ENCODE data around the gene FIBP. TPM values are rescaled to one million over a fixed set of nuclear protein-coding genes. Genes with fewer than 3 reads are reported as not detected.

Gene FIBP
- total RNA-seq, 2 experiments from 2014 or later: 95.4 to 121 TPM

DNA sequence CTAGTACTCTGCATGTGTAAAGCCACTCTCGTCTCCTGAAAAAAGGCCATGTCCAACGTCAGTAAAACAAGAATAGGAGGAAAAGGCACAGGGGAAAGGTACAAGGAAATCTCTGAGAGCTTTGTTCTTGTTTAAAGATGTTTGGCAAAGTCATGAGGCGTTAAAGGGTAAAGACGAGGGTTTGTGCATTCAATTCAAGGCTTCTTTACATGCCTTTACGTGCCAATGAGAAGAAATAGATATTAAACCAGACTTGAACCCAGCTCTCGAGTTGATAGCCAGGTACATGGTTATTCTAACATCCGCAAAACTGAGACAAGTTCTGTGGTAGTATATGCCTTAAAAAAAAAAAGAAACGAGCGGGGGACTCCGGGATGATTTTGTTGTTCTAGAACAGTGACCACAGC is 29.6 kb downstream of the FIBP start:
- CTCF ChIA-PET: interaction anchor here (0.6 to 6.6 kb wide), 10 partner anchors 15 to 244 kb away, joined by 3 to 210 read pairs (median 8); partner anchors contain the start of genes BANF1, CCDC85B, EIF1AD and FIBP
- DNase-seq (no peak), ATAC-seq (no peak)
- intact Hi-C loops (cut with DNase I, micrococcal nuclease): loop anchor here (1.0 to 5.0 kb wide), 17 partner anchors 25 to 1618 kb away; partner anchors contain the start of genes C11orf68 (in 2 of the 2), DRAP1 (in 2 of the 2), PCNX3 (in 2 of the 2) and BANF1 (in 1 of the 2)
- peaks cover 49% of the 10 kb centered on the region for H3K36me3 Mint-ChIP-seq (ENCODE audit: low read depth)
- H3K27ac Mint-ChIP-seq: peak overlapping the region; percentile 95
- H3K4me1 Mint-ChIP-seq: peaks cover 43% of the 10 kb centered on the region
- POLR2A ChIA-PET: interaction anchor here (0.6 to 2.8 kb wide), 11 partner anchors 9 to 725 kb away, joined by 3 to 68 read pairs (median 3); partner anchors contain the start of genes BANF1, CCDC85B, FIBP and NEAT1
- H3K9me3 Mint-ChIP-seq (ENCODE audit: low read depth): no peaks in the 10 kb centered on the region
- H3K27me3 Mint-ChIP-seq: no peaks in the 10 kb centered on the region
- H3K4me3 Mint-ChIP-seq: peak overlapping the region; percentile 91

DNA sequence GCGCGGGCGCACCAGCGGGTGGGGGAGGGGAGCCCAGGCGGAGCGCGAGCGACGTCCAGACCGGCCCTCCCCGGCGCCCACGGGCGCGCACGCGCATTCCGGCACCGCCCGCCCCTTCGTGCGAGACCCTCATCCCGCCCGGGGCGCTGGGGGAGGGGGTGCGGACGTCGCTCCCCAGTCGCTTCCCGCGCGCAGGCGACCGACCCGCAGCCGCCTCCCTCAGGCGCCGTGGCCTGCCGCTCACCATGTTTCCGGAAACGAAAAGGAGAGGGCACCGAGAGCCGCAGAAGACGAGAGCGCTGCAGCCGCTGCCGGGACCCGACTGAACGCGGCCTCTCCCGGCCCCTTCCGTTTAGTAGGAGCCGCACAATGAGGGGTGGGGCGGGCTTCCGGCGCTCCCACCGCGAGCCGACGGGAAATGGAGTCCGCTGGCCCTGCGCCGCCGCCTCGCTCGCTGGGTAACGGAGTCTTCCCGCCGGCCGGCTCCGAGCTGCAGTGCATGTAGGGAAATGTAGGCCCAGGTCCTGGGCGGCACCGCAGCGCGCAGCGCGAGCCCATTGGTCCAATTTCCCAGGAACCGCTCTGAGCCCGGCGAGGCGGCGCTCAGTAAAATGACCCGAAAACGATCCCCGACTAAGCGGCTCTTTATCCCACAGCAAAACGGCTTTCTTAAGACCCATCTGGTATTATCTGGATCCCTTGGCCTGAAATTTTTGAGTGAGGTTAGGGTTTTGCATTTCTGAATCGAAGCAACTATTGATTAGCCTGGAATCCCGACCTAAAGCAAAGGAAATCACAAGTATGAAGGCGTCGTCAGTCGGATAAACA is 30.2 kb downstream of the FIBP start, which contains the start of gene CFL1:
Gene CFL1 (minus strand): TSS at position 328 of the 828 bp plus-strand sequence. CDS start 81 bp downstream, at position 247.
- ChIA-PET POLR2A (interaction anchor here (0.6 to 2.8 kb wide), 10 partner anchors 8 to 1080 kb away, joined by 3 to 68 read pairs (median 4); partner anchors contain the start of genes CCDC85B, FIBP, NEAT1 and PCNX3), CTCF (interaction anchor here (0.6 to 6.6 kb wide), 8 partner anchors 16 to 145 kb away, joined by 3 to 210 read pairs (median 9); partner anchors contain the start of genes CCDC85B, FIBP, FOSL1 and KAT5)
- ATAC-seq: peak; percentile 70
- H3K27ac Mint-ChIP-seq: peak within 1 kb of the TSS; percentile 95
- peaks cover 49% of the 10 kb centered on the region for H3K36me3 Mint-ChIP-seq (ENCODE audit: low read depth)
- H3K9me3 Mint-ChIP-seq (ENCODE audit: low read depth): no peaks in the 10 kb centered on the region
- no peaks in the 10 kb centered on the region for H3K27me3 Mint-ChIP-seq
- peaks cover 43% of the 10 kb centered on the region for H3K4me1 Mint-ChIP-seq
- DNase-seq: peak; percentile 99
- intact Hi-C loops (cut with DNase I, micrococcal nuclease): loop anchor here (1.0 to 5.0 kb wide), 13 partner anchors 25 to 1617 kb away; partner anchors contain the start of genes C11orf68 (in 2 of the 2), DRAP1 (in 2 of the 2), FAM89B (in 1 of the 2) and FKBP2 (in 1 of the 2)
- H3K4me3 Mint-ChIP-seq: peak within 1 kb of the TSS; percentile 91

GRCh38 chr11:65857500-65857852 is 30.8 kb downstream of the FIBP start:
- Mint-ChIP-seq H3K27ac (peak overlapping the region; percentile 78), H3K27me3 (no peaks in the 10 kb centered on the region), H3K4me3 (peak overlapping the region; percentile 91), H3K9me3 (ENCODE audit: low read depth) (no peaks in the 10 kb centered on the region), H3K4me1 (peaks cover 38% of the 10 kb centered on the region), H3K36me3 (ENCODE audit: low read depth) (peaks cover 46% of the 10 kb centered on the region)
- intact Hi-C loops (cut with DNase I, micrococcal nuclease): loop anchor here (5.0 kb wide), 2 partner anchors 285 to 610 kb away; partner anchors contain the start of genes FAM89B (in 1 of the 2), PELI3 (in 1 of the 2) and ZNRD2 (in 1 of the 2)
- DNase-seq: peak; percentile 79
- ChIA-PET CTCF (interaction anchor here (0.7 to 6.6 kb wide), 4 partner anchors 17 to 286 kb away, joined by 4 to 210 read pairs (median 18); partner anchors contain the start of genes CCDC85B and FIBP), POLR2A (interaction anchor here (0.6 to 1.0 kb wide), 3 partner anchors 16 to 1079 kb away, joined by 3 to 4 read pairs (median 4); partner anchors contain the start of genes PCNX3 and SF1)
- ATAC-seq: no peak

- ATAC-seq (no peak), DNase-seq (peak; percentile 93)
- Mint-ChIP-seq H3K27me3 (no peaks in the 10 kb centered on the region), H3K4me3 (peak overlapping the region; percentile 91), H3K36me3 (ENCODE audit: low read depth) (peaks cover 52% of the 10 kb centered on the region), H3K4me1 (peaks cover 37% of the 10 kb centered on the region), H3K9me3 (ENCODE audit: low read depth) (peaks cover 3% of the 10 kb centered on the region), H3K27ac (peak overlapping the region; percentile 78)
- ChIA-PET CTCF (interaction anchor here (0.6 to 6.6 kb wide), 3 partner anchors 17 to 285 kb away, joined by 3 to 210 read pairs (median 4); partner anchors contain the start of genes CCDC85B and FIBP), POLR2A (no interaction called here)
- intact Hi-C loops (cut with DNase I, micrococcal nuclease): loop anchor here (5.0 kb wide), 2 partner anchors 285 to 610 kb away; partner anchors contain the start of genes FAM89B (in 1 of the 2), PELI3 (in 1 of the 2) and ZNRD2 (in 1 of the 2)
These were observed 31.4 kb downstream of the FIBP start for GRCh38 chr11:65856689-65857499.

DNA sequence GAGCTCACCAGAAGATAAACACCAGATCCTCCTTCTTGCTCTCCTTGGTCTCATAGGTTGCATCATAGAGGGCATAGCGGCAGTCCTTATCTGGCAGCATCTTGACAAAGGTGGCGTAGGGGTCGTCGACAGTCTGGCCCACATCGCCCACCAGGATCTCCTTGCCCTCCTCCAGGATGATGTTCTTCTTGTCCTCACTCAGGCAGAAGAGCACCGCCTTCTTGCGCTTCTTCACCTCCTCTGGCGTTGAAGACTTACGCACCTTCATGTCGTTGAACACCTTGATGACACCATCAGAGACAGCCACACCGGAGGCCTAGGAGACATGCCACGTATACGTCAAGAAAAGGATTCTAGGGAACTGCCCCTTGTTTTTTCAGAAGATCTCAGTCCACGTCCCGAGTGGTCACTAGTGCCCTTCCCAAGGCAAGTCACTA is 32.3 kb downstream of the FIBP start:
- H3K4me3 Mint-ChIP-seq: peak overlapping the region; percentile 91
- H3K27ac Mint-ChIP-seq: peak overlapping the region; percentile 78
- peaks cover 32% of the 10 kb centered on the region for H3K4me1 Mint-ChIP-seq
- H3K9me3 Mint-ChIP-seq (ENCODE audit: low read depth): peaks cover 3% of the 10 kb centered on the region
- DNase-seq (no peak), ATAC-seq (no peak)
- CTCF ChIA-PET: interaction anchor here (0.8 kb wide), 1 partner anchor 86 kb away, joined by 3 read pairs; no protein-coding TSS in a partner anchor
- intact Hi-C loops (cut with DNase I, micrococcal nuclease): loop anchor here (5.0 kb wide), 2 partner anchors 284 to 611 kb away; partner anchors contain the start of genes FAM89B (in 1 of the 2), PELI3 (in 1 of the 2) and ZNRD2 (in 1 of the 2)
- POLR2A ChIA-PET: no interaction called here
- peaks cover 54% of the 10 kb centered on the region for H3K36me3 Mint-ChIP-seq (ENCODE audit: low read depth)
- H3K27me3 Mint-ChIP-seq: no peaks in the 10 kb centered on the region

GRCh38 chr11:65854852-65855837 is 33.1 kb downstream of the FIBP start:
- intact Hi-C loops (cut with DNase I, micrococcal nuclease): loop anchor here (5.0 kb wide), 2 partner anchors 283 to 612 kb away; partner anchors contain the start of genes FAM89B (in 1 of the 2), PELI3 (in 1 of the 2) and ZNRD2 (in 1 of the 2)
- ChIA-PET POLR2A (no interaction called here), CTCF (interaction anchor here (0.8 kb wide), 1 partner anchor 85 kb away, joined by 3 read pairs; no protein-coding TSS in a partner anchor)
- Mint-ChIP-seq H3K36me3 (ENCODE audit: low read depth) (peaks cover 53% of the 10 kb centered on the region), H3K4me3 (peak overlapping the region; percentile 91), H3K4me1 (peaks cover 32% of the 10 kb centered on the region), H3K27ac (no peak overlapping the region), H3K9me3 (ENCODE audit: low read depth) (peaks cover 3% of the 10 kb centered on the region), H3K27me3 (no peaks in the 10 kb centered on the region)
- DNase-seq (no peak), ATAC-seq (no peak)

DNA sequence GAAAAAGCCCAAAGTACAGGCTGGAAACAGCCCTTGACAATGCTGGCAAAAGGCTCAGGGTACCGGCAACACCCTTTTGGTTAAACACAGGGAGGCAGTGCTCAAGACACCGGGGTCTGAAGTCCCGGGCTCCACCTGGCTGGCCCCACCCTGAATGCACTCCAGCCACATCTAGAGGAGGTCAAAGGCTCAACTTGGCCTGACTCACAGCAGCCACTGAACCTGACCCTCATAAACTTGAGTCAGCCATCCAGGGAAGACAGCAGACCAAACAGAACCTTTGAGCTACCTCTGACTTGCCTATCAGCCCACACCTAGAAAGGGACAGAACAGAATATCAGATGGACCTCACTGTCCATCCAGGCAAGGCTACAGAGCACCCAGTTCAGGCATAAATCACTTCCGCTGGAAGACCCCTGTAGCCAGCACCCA is 34.1 kb downstream of the FIBP start:
- H3K27me3 Mint-ChIP-seq: no peaks in the 10 kb centered on the region
- H3K4me3 Mint-ChIP-seq: peak overlapping the region; percentile 53
- POLR2A ChIA-PET: no interaction called here
- H3K4me1 Mint-ChIP-seq: peaks cover 29% of the 10 kb centered on the region
- no peak for DNase-seq
- H3K36me3 Mint-ChIP-seq (ENCODE audit: low read depth): peaks cover 53% of the 10 kb centered on the region
- ATAC-seq: no peak
- H3K27ac Mint-ChIP-seq: peak overlapping the region; percentile 37
- CTCF ChIA-PET: interaction anchor here (0.8 kb wide), 1 partner anchor 19 kb away, joined by 3 read pairs; no protein-coding TSS in a partner anchor
- peaks cover 3% of the 10 kb centered on the region for H3K9me3 Mint-ChIP-seq (ENCODE audit: low read depth)
- intact Hi-C loops (cut with DNase I, micrococcal nuclease): no loop called here

- no peak overlapping the region for H3K27ac Mint-ChIP-seq
- H3K27me3 Mint-ChIP-seq: no peaks in the 10 kb centered on the region
- DNase-seq: no peak
- CTCF ChIA-PET: interaction anchor here (0.8 to 1.7 kb wide), 5 partner anchors 8 to 81 kb away, joined by 3 read pairs; no protein-coding TSS in a partner anchor
- POLR2A ChIA-PET: interaction anchor here (0.6 to 1.4 kb wide), 5 partner anchors 20 to 141 kb away, joined by 3 to 4 read pairs (median 3); partner anchors contain the start of gene SNX32
- ATAC-seq: no peak
- H3K4me3 Mint-ChIP-seq: peak overlapping the region; percentile 6
- H3K36me3 Mint-ChIP-seq (ENCODE audit: low read depth): peaks cover 53% of the 10 kb centered on the region
- intact Hi-C loops (cut with DNase I, micrococcal nuclease): no loop called here
- peaks cover 3% of the 10 kb centered on the region for H3K9me3 Mint-ChIP-seq (ENCODE audit: low read depth)
- peaks cover 28% of the 10 kb centered on the region for H3K4me1 Mint-ChIP-seq
These were observed 34.9 kb downstream of the FIBP start for GRCh38 chr11:65853246-65853979.

All from activated CD4-positive, alpha-beta T cell treated with anti-CD3 and anti-CD28 coated beads for 36 hours (primary cell).